WTC11 (cell line): Measurements from ENCODE around the gene CSTA.

Experiments
- ATF3 ChIP-seq: sonication (generic); formaldehyde crosslinking; conservative IDR thresholded peaks from 2 replicates; pipeline ENCODE4 v1.8.1; 2022; ENCODE audit warnings: mild to moderate bottlenecking, missing genetic modification reagents
- CBFB ChIP-seq: sonication (generic); formaldehyde crosslinking; IDR thresholded peaks from 2 replicates; pipeline ENCODE4 v1.8.1; 2022; ENCODE audit warnings: mild to moderate bottlenecking, low read depth, missing genetic modification reagents
- CTCF ChIP-seq: fragments of 200-600 bp; IDR thresholded peaks from 2 replicates; pipeline ENCODE4 v1.8.0; 2022; ENCODE audit warnings: antibody characterized with exemption
- ERG ChIP-seq: fragments of 250-450 bp; sonication (Bioruptor Pico); IDR thresholded peaks from 2 replicates; pipeline ENCODE4 v1.8.0; 2021; ENCODE audit warnings: mild to moderate bottlenecking
- FOXP1 ChIP-seq: sonication (generic); formaldehyde crosslinking; IDR thresholded peaks from 2 replicates; pipeline ENCODE4 v1.8.0; 2022; ENCODE audit warnings: missing genetic modification reagents, mild to moderate bottlenecking, moderate library complexity, borderline replicate concordance
- FOXP4 ChIP-seq: sonication (generic); formaldehyde crosslinking; IDR thresholded peaks from 2 replicates; pipeline ENCODE4 v1.8.0; 2022; ENCODE audit warnings: mild to moderate bottlenecking, missing genetic modification reagents
- MAX ChIP-seq: sonication (generic); formaldehyde crosslinking; IDR thresholded peaks from 2 replicates; pipeline ENCODE4 v1.8.0; 2022; ENCODE audit warnings: mild to moderate bottlenecking, missing genetic modification reagents
- MYBL2 ChIP-seq: sonication (generic); formaldehyde crosslinking; IDR thresholded peaks from 2 replicates; pipeline ENCODE4 v1.8.1; 2023; ENCODE audit warnings: mild to moderate bottlenecking, moderate library complexity, missing genetic modification reagents
- PREB ChIP-seq: sonication (generic); formaldehyde crosslinking; IDR thresholded peaks from 2 replicates; pipeline ENCODE4 v1.8.1; 2022; ENCODE audit warnings: mild to moderate bottlenecking, missing genetic modification reagents, moderate library complexity, borderline replicate concordance
- SMAD4 ChIP-seq: sonication (generic); formaldehyde crosslinking; IDR thresholded peaks from 2 replicates; pipeline ENCODE4 v1.8.0; 2022; ENCODE audit warnings: mild to moderate bottlenecking, missing genetic modification reagents
- ZNF138 ChIP-seq: sonication (generic); formaldehyde crosslinking; conservative IDR thresholded peaks from 2 replicates; pipeline ENCODE4 v1.8.1; 2022; ENCODE audit warnings: mild to moderate bottlenecking, moderate library complexity, missing genetic modification reagents
- ZNF425 ChIP-seq: fragments of 250-450 bp; sonication (Bioruptor Pico); conservative IDR thresholded peaks from 2 replicates; pipeline ENCODE4 v1.9.0; 2021; ENCODE audit warnings: mild to moderate bottlenecking

- TF ChIP-seq ATF3 (CRISPR knock-in tag) (no peak), FOXP4 (CRISPR knock-in tag) (no peak), PREB (CRISPR knock-in tag) (no peak), FOXP1 (CRISPR knock-in tag) (no peak), MYBL2 (no peak), CTCF (no peak), MAX (no peak), ZNF138 (CRISPR knock-in tag) (no peak), ERG (CRISPR knock-in tag) (no peak), ZNF425 (no peak), CBFB (no peak), SMAD4 (CRISPR knock-in tag) (no peak)
These were observed 25.8 kb upstream of the CSTA start for GRCh38 chr3:122299215-122299614.
